ENCODE measurements around the gene MIGA2.

GRCh38 chr9:129078691-129079503 lies 42.5 kb downstream of the MIGA2 start:
- TF ChIP-seq CTCF (IDR thresholded peaks at IDR 0.05; ENCODE audit: insufficient read depth, low read depth, low read length): no peak
- no peak for TF ChIP-seq EZH2 (IDR thresholded peaks at IDR 0.05; ENCODE audit: insufficient read depth, low read length)

All from astrocyte (in vitro differentiated cells and primary cell).